HL-60 (cell line): Measurements from ENCODE around the gene GPR17.

Experiments
- CTCF ChIP-seq: IDR thresholded peaks from one replicate; pipeline ENCODE4 v1.5.1; 2011; ENCODE audit warnings: low read length, control low read depth, inconsistent platforms; ENCODE audit not compliant: insufficient read depth
- GABPA ChIP-seq: IDR thresholded peaks from 2 replicates; pipeline ENCODE4 v1.6.1; 2012; ENCODE audit warnings: low read depth
- POLR2AphosphoS5 ChIP-seq: IDR thresholded peaks from 2 replicates; pipeline ENCODE4 v1.6.1; 2012; ENCODE audit warnings: low read depth
- REST ChIP-seq: IDR thresholded peaks from 2 replicates; pipeline ENCODE4 v1.6.1; 2012; ENCODE audit warnings: low read depth; ENCODE audit not compliant: insufficient replicate concordance
- SPI1 ChIP-seq: IDR thresholded peaks from 2 replicates; pipeline ENCODE4 v1.6.1; 2012; ENCODE audit warnings: low read depth, mild to moderate bottlenecking, borderline replicate concordance

GRCh38 chr2:127626175-127626574 is 19.8 kb upstream of the GPR17 start:
- no peak for TF ChIP-seq CTCF
- TF ChIP-seq POLR2AphosphoS5 = no peak
- TF ChIP-seq SPI1 = no peak
- no peak for TF ChIP-seq GABPA
- no peak for TF ChIP-seq REST
